SKM-1 treated with dmso at 0.1 percent for 144 hours (cell line): ENCODE data around the gene ATF3.

Experiments
- DNase-seq: peaks from one replicate; lab custom pipeline; 2025; ENCODE audit not compliant: unreplicated experiment; lab: John Stamatoyannopoulos, UW

Gene ATF3

DNA sequence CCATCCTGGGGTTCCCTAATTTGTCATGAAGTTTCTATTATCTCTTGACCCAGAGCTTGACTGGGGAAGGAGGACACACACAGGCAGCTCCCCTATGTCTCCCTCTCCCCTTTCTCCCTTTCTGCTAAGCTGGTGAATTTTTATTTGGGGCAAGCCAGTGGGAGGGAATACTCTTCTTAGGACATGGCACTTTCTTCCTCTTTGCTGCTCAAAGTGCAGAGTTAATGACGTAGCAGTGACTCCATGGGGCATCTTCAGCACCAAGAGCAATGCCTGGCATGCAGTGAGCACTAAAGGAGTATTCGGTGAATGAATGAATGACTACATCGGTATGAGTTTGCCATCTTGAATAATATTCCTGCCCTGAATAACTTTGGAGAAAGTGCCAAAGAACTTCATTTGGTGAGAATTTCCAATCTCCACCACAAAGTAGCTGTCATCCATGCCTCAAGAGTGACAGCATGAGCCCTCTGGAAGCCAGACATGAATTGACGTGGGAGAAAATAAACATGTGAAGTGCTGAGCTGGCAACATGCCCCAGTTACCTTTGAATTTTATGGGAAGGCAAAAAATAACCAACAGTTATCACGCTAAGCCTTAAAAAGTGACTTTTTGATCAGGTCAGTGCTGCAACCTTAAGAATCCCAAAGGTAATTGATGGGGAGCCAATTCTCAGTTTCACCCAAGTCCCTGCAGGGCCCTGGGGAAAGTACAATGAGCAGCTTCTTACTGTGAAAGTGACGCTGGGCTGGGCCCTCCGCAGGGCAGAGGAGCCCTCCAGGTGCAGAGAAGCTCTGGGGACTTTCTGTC lies 22.1 kb upstream of the ATF3 start:
- DNase-seq, result no peak

DNA sequence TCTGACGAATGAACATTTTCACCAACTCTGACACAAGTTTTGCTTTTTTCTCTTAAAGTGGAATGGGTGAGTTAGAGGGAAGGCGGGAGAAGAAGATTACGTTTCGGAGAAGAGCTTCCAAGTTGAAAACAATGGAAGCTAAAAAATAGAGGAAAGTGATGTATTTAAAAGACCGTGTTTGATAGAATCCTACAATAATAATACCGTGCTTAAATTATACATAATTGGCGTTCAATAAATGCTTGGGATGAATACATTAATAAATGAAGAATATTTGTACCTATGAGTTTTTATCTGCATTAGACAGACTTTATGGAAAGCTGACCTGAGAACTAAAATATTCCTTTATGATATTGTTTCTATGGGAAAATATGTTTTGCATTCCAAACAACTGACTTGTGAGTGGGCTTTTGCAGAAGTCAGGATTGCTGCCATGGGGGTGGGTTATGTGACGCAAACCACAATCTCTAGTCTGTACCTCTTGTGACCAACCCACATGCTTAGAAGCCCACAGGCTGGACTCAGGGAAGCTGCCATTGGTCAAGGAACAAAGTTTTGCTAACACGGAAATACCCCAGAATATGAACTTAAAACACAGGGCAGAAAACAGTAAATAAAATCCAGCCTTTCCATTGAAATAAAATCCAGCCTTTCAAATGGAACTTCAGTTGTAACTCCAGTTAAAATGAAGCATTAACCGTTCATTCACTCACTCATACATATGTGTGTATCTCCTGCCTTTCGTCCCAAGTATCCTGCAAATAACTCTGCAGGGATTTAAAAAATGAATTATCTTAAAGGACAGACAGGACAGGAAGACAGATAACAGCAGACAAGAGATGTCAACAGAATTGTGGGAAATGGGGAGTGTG lies 21.3 kb upstream of the ATF3 start:
- DNase-seq, result no peak

DNA sequence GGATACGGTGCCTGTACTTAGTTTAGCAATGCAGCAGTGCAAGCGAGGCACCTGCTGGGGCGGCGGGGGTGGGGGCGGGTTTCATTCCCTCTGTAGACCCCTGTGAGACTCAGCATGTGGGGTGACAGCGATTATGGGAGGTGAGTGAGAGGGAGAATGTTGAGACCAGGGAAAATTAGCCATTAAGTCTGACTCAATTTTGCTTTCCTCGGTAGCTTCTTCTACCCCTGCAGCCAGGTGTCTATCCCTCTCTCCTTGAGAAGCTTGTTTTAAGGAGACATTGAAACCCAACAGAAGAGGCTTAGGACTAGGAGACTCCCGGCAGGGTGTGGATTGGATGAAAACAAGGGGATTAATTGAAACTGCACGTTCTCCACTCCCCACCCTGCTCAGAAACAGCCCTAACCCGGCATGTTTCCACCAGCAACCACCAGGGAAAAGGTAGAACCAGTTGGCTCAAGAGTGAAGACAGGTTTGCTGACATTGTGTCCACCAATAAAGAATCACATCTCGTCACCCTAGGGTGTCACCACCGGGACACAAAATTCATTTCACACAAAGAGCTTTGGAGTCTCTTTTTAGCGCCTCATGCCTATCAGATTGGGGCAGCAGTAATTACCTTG lies 20.6 kb upstream of the ATF3 start:
- DNase-seq, result no peak

DNA sequence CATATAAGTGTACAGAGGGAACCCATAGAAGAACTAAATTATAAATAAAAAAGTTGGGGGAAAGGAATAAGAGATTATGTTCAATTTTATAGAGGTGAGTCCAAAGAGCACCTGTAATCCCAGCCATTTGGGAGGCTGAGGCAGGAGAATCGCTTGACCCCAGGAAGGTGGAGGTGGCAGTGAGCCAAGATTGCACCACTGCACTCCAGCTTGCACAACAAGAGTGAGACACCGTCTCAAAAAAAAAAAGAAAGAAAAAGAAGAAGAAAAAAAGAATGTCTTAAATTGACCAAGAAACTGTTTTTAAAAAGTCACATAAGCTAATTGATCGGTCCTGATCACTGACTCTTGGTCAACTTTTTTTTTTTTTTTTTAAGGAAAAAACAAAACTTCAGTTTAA lies 19.1 kb upstream of the ATF3 start:
- no peak for DNase-seq

DNA sequence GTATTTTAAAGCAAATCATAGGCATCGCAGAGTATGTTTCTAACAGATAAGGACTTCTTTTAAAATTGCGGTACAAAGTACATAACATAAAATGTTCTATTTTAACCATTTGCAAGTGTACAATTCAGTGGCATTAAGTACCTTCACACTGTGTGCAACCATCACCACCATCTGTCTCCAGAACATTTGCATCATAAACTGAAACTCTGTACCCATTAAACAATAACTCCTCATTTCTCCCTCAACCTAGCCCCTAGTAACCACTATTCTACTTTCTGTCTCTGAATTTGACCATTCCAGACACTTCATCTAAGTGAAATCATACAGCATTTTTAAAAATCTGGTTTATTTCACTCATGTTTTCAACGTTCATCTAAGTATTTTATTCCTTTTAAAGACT lies 16.6 kb upstream of the ATF3 start:
- DNase-seq, result no peak

DNA sequence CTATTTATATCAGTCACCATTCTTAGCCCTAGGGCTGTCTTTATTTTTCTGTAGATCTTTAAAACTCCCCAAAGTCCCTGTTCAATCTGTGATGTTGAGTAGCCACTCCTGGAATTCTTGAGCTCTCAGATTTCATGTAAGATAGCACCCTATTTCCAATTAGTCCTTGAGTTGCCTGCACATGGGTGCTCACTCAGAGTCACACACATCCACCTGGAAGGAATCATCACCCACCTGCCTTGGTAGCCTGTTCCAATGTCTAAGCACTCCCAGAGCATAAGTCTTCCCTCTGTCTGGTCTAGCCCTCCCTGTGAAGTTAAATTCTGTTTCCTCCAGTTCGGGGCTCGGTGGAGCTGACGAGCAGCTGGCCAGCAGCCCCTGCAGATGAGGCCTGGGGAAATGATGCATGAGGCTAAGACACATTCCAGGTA lies 14.7 kb upstream of the ATF3 start:
- DNase-seq, result no peak

DNA sequence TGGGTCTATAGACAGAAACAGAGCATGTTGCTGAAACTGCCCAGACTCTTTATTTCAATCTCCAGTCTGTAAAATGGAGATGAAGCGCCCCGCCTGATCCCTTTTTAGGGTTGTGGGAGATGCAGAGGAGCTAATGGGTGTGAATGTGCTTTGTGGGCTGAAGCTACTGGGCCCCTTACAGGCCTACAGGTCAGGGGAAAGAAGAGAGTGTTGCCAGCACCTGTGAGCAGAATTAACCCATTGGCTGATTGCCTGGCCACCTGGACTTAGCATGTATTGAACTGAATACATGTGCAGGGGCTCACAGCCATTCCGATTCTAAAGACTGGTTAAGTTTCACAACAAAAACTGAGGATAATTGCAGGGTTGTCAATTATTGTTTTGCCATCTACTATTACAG lies 13.9 kb upstream of the ATF3 start:
- no peak for DNase-seq

DNA sequence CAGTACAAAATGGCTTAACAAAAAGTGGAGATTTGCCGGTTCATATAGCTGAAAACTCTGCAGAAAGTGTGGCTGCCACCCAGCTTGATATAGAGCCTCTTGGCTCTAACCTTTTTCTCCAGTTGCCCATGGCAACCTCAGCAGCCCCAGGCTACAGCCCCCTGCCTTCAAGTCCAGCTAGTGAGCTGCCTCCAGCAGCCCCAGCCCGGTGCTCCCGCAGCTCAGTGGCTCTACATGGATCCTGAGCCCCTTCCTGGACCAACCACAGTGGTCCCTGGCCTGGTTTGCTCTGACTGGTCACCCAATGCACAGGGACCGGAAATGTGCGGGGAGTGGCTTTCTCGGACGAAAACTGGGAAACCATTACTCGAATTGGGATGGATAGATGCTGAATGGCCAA lies 13.3 kb upstream of the ATF3 start:
- DNase-seq, result no peak

DNA sequence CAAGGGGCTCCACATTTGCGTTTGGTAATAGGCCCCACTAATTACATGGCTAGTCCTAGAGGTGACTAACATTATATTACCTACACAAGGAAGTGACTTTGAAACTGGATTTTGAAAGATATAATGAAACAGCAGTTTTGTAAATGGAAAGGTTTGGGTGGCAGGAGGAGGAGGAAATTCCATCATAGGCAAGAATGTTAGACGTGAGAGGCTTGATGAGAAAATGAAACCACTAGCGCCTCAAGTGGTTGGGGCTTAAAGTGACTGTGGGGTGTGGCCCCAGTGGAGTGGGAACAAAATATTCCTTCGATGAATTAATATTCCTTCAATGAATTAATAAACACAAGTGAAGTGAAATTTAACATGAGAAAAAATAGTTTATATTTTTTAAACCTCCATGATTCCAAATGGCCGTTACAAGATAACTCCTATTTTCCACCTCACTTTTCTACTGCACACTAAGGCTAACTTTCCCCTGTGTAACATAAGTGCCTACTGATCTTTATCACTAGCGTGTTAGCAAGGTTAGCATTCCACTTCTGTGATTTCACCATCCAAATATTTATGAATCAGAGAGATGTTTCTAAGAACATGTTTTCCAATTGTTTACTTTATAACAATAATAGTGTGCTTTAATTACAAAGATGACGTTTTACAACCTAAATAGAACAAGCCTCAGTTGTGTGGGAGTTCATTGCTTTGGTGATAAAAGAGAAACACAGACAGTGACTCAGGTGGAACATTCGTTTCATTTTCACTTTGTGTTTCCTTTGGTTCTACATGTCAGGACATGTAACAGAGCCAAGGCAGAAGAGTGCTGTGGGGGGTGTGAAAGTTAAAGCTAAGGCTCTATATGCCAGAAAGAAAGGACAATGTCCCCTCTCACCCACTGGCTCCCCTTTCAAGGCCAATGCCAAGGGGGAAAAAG lies 12.5 kb upstream of the ATF3 start:
- DNase-seq, result no peak

DNA sequence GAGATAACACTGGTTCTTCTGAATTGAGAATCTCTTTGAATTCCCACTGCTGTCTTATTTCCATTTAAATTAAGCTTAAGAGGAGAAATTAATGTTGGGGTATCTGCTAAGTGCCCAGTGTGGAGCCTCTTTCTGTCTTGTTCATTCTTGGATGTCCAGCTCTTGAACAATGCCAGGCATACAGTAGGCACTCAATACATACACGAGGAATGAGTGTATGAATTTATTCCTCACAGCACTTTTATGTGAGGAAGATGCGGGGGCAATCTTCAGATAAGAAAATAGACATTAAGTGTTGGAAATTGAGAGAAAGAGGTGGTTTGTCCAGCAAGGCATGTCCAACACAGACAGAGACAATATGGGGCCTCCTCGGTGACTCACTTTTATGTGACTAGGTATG lies 11.8 kb upstream of the ATF3 start:
- no peak for DNase-seq

DNA sequence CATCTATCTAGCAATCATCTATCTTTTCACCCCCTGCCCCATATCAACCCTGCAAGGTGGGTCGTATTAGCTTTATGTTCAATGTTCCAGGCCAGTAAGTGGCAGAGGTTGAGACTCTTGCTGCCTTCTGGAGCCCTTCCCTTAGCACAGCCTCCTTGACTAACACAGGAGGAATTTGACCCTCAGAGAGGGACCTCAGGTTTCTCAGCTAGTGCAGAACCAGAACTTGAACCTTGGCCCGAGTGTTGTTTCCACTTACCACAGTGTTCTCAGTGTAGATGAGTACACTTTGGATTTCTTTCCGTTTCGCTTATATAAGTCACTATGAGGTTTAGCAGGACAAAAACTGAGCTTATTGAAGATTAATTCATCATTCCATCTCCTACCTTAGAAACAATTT lies 11.1 kb upstream of the ATF3 start:
- DNase-seq, result no peak

DNA sequence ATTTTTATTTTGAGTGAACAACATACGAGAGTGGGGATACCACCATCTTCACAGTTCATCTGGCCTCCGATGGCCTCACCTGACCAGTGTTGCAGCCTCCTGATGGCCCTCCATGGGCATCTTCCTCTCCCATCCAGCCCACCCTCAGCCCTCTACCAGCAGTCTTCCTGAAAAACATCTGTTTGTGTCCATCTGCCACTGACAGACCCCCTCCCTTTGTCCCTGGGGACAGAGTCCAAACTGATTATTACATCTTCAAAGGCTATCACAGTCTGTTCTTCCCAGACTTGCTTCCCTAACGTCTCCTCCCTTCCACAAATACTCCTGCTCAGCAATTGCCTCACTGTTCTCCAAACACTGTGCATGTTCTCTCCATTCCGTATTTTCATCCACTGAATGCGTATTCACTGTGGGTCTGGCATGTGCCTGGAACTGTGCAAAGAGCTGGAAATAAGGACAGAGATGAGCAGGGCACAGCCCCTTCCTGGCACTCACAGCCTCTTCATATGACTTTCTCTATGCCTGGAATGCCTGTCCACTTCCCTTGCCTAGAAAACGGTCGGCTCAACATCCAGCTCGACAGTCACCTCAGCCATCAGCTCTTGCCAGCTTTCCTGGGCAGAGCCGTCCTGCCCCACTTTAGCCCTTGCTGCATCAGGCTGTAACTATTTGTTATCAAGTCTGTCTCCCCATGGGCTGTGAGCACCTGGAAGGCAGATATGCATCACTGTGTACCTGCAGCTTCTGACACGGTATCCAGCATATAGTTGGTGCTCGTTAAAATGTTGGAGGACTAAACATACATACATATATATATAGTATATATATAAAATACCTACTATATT lies 8.3 kb upstream of the ATF3 start:
- no peak for DNase-seq

DNA sequence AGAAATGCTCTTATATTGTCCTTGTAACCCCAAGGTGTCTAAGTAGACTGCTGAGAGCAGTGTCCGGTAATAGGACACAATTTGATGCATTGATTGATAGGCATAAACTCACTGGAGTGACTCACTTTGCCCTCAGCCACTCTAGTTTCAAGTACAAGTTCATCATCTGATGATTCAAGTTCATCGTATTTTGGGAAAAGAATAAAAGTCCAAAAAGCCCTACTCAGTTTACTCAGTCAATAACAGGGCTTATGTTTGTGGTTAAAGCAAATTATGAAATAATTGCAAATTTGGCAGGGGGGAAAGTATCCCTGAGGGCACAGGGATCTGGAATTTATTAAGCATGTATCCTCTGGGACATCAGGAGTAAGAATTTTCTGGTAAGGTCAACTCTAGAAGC lies 7.6 kb upstream of the ATF3 start:
- DNase-seq, result no peak

DNA sequence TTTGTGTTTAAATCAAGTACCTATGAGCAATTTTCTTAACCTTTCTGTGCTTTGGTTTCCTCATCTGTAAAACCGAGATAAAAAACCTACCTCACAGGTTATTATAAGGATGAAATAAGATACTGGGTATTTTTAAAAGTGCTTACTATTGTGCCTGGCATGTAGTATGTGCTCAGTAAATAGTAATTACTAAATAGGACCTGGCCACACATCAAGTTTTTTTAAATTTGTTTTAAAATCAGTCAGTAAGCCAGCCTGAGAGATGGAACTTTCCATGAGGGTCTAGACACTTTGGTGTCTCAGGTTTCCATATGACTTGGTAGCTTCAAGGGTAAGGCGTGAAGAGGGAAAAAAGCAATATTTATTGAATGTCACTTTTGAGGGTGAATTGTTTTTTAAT lies 7.0 kb upstream of the ATF3 start:
- no peak for DNase-seq

DNA sequence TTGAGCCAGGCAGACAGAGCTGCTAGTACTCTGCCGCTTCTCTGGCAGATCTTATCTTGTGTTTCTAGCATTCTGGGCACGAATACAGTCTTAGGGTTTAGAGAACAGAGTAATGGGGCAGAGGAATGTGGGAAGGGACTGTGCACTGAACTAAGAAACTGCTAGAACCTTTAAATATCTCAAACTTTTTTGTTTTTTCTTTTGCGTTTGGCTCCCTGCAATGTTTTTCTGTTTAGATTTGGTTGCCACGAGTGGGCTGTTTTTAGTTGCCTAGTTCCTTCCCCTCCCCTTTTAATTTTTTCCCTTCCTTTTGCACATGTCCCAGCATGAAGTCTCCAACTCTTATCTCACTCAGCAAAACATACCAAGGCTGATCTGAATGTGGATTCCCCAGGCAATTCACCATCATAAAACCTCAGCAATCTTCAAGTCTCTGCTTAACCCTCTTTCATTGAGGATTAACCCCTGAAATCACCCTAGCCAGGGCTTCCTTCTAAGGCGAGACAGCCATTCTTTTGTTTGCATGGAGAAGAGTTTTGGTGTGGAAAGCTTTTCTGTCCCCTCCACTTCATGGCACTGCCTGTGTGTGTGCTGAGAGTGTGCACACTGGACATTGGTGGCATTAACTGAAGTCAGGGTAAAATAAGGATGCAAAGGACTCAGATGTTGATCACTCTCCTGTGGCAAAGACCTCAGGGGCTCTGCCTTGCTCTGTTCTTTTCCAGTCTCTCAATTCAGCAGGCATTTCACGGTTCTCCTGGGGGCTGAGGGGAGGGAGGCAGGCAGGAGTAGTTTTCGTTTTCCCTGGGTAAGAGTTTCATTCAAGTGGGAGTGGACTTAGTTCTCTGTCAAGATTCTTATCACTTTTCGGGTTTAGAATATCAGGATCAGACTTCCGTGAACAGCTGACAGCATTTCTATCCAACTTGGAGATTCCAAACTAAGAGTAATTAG lies 2.8 kb upstream of the ATF3 start:
- DNase-seq, result no peak

DNA sequence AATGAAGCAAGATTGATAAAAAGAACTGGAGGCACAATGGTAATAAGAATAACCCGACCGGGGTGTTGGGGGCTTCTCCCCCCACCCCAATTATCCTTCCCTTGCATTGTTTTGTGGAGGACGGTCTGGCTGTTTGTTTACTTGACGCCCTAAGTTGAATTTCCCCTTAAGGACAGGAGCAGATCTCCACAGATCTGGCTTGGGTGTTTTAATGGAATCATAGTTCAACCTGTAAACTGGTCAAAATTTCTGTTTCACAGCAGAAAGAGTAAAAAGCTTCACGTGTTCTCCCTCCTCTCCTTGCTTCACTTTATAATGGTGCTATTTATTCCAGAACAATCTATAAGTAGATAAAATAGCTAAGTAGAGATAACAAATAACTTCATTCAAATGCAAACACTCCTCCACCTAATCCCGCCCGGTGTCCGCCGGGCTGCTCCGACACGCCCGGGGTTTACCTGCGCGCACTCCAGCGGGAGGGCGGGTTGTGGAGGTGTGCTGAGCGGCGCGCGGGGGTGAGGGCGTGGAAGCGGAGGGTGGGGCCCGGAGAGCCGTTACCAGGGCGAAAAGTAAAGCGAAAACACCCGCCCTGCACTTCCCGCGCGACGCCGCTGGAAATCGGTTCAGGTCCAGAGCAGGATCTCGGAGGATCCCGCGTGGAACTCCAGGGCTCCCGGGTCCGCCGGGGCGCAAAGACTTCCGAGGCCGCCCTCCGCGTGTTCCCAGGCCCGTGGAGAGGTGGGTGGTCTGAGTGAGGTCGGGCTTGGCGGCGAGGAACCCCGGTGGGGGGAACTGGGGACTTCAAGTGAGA lies 2.0 kb upstream of the ATF3 start:
- DNase-seq, result no peak

DNA sequence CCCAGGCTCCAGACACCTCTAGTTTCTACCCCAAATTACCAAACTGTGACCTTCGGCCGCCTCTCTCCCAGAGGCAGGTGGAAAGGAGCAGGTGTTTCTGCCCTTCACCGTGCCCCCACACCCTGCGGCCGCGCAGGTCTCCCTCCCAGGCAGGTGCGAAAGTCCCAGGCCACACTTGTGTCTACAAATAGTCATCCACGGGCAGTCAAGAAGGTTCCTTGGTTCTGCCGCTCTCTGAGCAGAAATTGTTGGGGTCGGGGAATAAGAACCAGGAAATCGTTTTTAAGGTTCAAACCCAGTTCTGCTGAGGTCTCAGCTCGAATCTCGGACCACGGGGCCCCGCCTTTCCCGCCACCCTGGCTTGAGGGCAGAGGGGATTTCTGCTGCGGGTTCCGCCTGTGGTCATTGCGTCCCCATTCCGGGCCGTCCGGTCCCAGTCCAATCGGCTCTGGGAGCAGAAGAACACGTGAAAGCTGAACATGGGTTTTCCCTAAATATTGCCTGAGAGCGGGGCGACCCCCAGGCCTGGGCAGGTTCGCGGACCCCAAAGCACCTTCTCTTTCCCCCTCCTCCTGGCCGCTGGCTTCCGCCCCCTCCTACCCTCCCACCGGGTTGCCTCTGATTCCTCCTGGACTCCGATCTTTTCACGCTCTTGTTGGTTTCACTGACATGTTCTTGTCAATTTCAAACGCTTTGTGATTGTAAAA lies 1.2 kb upstream of the ATF3 start:
- DNase-seq, result no peak
